ENCODE measurements around the gene TCAF1.

- TF ChIP-seq, protein P1, sequence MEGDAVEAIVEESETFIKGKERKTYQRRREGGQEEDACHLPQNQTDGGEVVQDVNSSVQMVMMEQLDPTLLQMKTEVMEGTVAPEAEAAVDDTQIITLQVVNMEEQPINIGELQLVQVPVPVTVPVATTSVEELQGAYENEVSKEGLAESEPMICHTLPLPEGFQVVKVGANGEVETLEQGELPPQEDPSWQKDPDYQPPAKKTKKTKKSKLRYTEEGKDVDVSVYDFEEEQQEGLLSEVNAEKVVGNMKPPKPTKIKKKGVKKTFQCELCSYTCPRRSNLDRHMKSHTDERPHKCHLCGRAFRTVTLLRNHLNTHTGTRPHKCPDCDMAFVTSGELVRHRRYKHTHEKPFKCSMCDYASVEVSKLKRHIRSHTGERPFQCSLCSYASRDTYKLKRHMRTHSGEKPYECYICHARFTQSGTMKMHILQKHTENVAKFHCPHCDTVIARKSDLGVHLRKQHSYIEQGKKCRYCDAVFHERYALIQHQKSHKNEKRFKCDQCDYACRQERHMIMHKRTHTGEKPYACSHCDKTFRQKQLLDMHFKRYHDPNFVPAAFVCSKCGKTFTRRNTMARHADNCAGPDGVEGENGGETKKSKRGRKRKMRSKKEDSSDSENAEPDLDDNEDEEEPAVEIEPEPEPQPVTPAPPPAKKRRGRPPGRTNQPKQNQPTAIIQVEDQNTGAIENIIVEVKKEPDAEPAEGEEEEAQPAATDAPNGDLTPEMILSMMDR (IDR thresholded peaks at IDR 0.05; ENCODE audit: low read length) = no peak
- TF ChIP-seq EZH2phosphoT487 (IDR thresholded peaks at IDR 0.05; ENCODE audit: low read length) = no peak
- no peak for TF ChIP-seq EZH2 (optimal IDR thresholded peaks at IDR 0.05; ENCODE audit: low read depth, low read length)
Observed at GRCh38 chr7:143846692-143847091, 55.3 kb downstream of the TCAF1 start.
